ENCODE results near the gene CFAP119.

CFAP119 gene

DNA sequence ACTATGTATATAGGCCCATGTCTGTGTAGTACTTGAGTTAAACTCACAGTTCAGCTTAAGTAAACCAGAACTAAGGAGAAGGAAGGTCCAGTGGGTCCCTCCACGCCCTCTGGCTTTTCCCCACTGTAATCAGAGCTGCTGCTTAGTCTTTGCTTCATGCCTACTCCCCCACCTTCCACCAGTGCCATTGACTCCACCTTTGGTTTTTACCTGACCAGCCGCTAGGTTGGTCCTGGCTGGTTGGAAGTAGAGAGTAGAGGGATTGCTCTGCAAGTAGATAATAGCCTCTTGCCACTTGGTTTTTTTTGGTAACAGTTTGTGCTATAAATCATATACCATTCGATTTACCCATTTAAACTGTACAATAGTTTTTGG, 36.5 kb downstream of the CFAP119 start:
- DNase-seq (ENCODE audit: low spot score), result no peak
- Histone ChIP-seq H3K4me1 (ENCODE audit: insufficient read depth, poor library complexity, severe bottlenecking) (no peaks in the 10 kb centered on the region), H3K4me3 (ENCODE audit: severe bottlenecking) (no peak overlapping the region), H3K27ac (ENCODE audit: poor library complexity, severe bottlenecking) (no peak overlapping the region), H3K36me3 (ENCODE audit: low read depth) (peaks cover 98% of the 10 kb centered on the region), H3K9me3 (ENCODE audit: severe bottlenecking) (no peaks in the 10 kb centered on the region), H3K27me3 (ENCODE audit: insufficient read depth, poor library complexity, severe bottlenecking) (no peaks in the 10 kb centered on the region)
- TF ChIP-seq CTCF (IDR thresholded peaks at IDR 0.05; ENCODE audit: poor library complexity, severe bottlenecking), result no peak
- ATAC-seq (ENCODE audit: low read depth), result no peak

DNA sequence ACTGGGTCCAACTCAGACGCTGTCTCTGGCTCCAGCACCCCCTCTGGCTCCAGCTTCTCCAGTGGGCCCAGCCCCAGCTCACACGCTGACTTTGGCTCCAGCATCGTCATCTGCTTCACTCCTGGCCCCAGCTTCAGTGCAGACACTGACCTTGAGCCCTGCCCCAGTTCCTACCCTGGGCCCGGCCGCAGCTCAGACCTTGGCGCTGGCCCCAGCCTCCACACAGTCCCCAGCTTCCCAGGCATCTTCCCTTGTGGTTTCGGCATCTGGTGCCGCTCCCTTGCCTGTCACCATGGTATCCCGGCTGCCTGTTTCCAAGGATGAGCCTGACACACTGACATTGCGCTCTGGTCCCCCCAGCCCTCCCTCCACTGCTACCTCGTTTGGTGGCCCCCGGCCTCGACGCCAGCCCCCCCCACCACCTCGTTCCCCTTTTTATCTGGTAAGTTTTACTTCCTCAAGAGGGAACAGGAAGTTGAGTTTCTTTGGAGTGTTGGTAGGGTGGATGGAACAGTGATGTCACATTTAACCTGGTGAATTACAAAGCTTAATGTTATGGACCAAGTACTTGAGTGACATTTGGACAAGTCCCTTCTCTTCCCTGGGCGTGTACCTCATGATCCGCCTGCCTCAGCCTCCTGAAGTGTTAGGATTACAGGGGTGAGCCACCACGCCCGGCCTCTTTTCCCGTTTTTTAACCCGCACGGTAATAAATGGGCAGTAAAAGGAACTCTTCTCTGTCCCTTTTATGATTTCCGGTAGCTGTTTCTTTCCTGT, 37.0 kb downstream of the CFAP119 start:
- Histone ChIP-seq H3K9me3 (ENCODE audit: severe bottlenecking) (no peaks in the 10 kb centered on the region), H3K27me3 (ENCODE audit: insufficient read depth, poor library complexity, severe bottlenecking) (no peaks in the 10 kb centered on the region), H3K36me3 (ENCODE audit: low read depth) (peaks cover 98% of the 10 kb centered on the region), H3K4me1 (ENCODE audit: insufficient read depth, poor library complexity, severe bottlenecking) (no peaks in the 10 kb centered on the region), H3K4me3 (ENCODE audit: severe bottlenecking) (no peak overlapping the region), H3K27ac (ENCODE audit: poor library complexity, severe bottlenecking) (no peak overlapping the region)
- no peak for TF ChIP-seq CTCF (IDR thresholded peaks at IDR 0.05; ENCODE audit: poor library complexity, severe bottlenecking)
- DNase-seq (ENCODE audit: low spot score) (no peak), ATAC-seq (ENCODE audit: low read depth) (no peak)

DNA sequence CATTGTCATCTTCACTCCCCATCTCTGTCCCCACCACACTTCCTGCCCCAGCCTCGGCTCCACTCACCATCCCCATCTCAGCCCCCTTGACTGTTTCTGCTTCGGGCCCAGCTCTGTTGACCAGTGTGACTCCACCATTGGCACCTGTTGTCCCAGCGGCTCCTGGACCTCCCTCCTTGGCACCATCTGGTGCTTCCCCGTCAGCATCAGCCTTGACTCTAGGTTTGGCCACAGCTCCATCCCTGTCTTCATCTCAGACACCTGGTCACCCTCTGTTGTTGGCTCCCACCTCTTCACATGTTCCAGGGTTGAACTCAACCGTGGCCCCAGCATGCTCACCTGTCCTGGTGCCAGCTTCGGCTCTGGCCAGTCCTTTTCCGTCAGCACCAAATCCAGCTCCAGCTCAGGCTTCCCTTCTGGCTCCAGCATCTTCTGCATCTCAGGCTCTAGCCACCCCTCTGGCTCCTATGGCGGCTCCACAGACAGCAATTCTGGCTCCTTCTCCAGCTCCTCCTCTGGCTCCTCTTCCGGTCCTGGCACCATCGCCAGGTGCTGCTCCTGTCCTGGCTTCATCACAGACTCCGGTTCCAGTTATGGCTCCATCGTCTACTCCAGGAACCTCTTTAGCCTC, 38.0 kb downstream of the CFAP119 start:
- no peak overlapping the region for H3K27ac ChIP-seq (ENCODE audit: poor library complexity, severe bottlenecking)
- peaks cover 98% of the 10 kb centered on the region for H3K36me3 ChIP-seq (ENCODE audit: low read depth)
- DNase-seq (ENCODE audit: low spot score) (no peak), ATAC-seq (ENCODE audit: low read depth) (no peak)
- H3K4me1 ChIP-seq (ENCODE audit: insufficient read depth, poor library complexity, severe bottlenecking), result no peaks in the 10 kb centered on the region
- H3K4me3 ChIP-seq (ENCODE audit: severe bottlenecking), result no peak overlapping the region
- TF ChIP-seq CTCF (IDR thresholded peaks at IDR 0.05; ENCODE audit: poor library complexity, severe bottlenecking), result no peak
- no peaks in the 10 kb centered on the region for H3K27me3 ChIP-seq (ENCODE audit: insufficient read depth, poor library complexity, severe bottlenecking)
- no peaks in the 10 kb centered on the region for H3K9me3 ChIP-seq (ENCODE audit: severe bottlenecking)

DNA sequence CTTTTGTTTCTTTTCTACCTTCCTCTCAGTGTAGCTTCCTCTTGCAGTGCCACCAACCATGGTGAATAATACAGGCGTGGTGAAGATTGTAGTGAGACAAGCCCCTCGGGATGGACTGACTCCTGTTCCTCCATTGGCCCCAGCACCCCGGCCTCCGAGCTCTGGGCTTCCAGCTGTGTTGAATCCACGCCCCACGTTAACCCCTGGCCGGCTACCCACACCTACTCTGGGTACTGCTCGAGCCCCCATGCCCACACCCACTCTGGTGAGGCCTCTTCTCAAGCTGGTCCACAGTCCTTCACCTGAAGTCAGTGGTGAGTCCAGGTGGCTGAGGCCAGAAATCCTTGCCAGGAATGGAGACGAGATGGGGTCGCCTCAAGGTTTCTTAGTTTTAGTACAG, 38.9 kb downstream of the CFAP119 start:
- no peaks in the 10 kb centered on the region for H3K4me1 ChIP-seq (ENCODE audit: insufficient read depth, poor library complexity, severe bottlenecking)
- DNase-seq (ENCODE audit: low spot score) (no peak), ATAC-seq (ENCODE audit: low read depth) (no peak)
- H3K27me3 ChIP-seq (ENCODE audit: insufficient read depth, poor library complexity, severe bottlenecking), result no peaks in the 10 kb centered on the region
- no peaks in the 10 kb centered on the region for H3K9me3 ChIP-seq (ENCODE audit: severe bottlenecking)
- H3K36me3 ChIP-seq (ENCODE audit: low read depth), result peaks cover 98% of the 10 kb centered on the region
- no peak overlapping the region for H3K4me3 ChIP-seq (ENCODE audit: severe bottlenecking)
- no peak overlapping the region for H3K27ac ChIP-seq (ENCODE audit: poor library complexity, severe bottlenecking)
- TF ChIP-seq CTCF (IDR thresholded peaks at IDR 0.05; ENCODE audit: poor library complexity, severe bottlenecking), result no peak

GRCh38 chr16:30722443-30722842, 39.4 kb downstream of the CFAP119 start:
- no peak for DNase-seq (ENCODE audit: low spot score)
- ATAC-seq (ENCODE audit: low read depth), result peak; percentile 48; the same call in 1 of the 3 replicates

More at GRCh38 chr16:30722443-30722842, 39.4 kb downstream of the CFAP119 start:
- no peak for TF ChIP-seq CTCF (IDR thresholded peaks at IDR 0.05; ENCODE audit: poor library complexity, severe bottlenecking)
- Histone ChIP-seq H3K36me3 (ENCODE audit: low read depth) (peaks cover 98% of the 10 kb centered on the region), H3K9me3 (ENCODE audit: severe bottlenecking) (no peaks in the 10 kb centered on the region), H3K4me3 (ENCODE audit: severe bottlenecking) (no peak overlapping the region), H3K27me3 (ENCODE audit: insufficient read depth, poor library complexity, severe bottlenecking) (no peaks in the 10 kb centered on the region), H3K27ac (ENCODE audit: poor library complexity, severe bottlenecking) (no peak overlapping the region), H3K4me1 (ENCODE audit: insufficient read depth, poor library complexity, severe bottlenecking) (no peaks in the 10 kb centered on the region)
